GM12864 (cell line): ENCODE measurements around the gene CDH6.

Experiments
- DNase-seq: peaks from one replicate; pipeline ENCODE4 v3.0.0-alpha.2; 2011; ENCODE audit warnings: low read depth
- H3K4me3 ChIP-seq: 2 replicates; pipeline ENCODE4 v1.5.1; 2011; ENCODE audit warnings: mild to moderate bottlenecking, low read depth, low read length, control low read depth
- TF ChIP-seq, protein P1 (sequence below): IDR thresholded peaks from 2 replicates; pipeline ENCODE4 v1.5.1; 2011; ENCODE audit warnings: low read depth, mild to moderate bottlenecking, moderate library complexity, low read length, control low read depth, inconsistent platforms; ENCODE audit errors: missing control alignments

CDH6 gene

DNA sequence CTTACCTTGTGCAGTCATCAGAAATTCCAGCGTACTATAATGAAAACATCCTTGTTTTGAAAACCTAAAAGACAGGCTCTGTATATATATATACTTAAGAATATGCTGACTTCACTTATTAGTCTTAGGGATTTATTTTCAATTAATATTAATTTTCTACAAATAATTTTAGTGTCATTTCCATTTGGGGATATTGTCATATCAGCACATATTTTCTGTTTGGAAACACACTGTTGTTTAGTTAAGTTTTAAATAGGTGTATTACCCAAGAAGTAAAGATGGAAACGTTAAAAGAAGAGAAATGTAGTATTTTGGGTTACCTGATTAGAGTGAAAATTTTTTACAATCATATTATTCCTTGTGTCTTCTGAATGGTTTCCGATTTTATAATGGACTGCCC is 131.4 kb downstream of the CDH6 start:
- no peak for DNase-seq
- no peak overlapping the region for H3K4me3 ChIP-seq
- TF ChIP-seq, protein P1, sequence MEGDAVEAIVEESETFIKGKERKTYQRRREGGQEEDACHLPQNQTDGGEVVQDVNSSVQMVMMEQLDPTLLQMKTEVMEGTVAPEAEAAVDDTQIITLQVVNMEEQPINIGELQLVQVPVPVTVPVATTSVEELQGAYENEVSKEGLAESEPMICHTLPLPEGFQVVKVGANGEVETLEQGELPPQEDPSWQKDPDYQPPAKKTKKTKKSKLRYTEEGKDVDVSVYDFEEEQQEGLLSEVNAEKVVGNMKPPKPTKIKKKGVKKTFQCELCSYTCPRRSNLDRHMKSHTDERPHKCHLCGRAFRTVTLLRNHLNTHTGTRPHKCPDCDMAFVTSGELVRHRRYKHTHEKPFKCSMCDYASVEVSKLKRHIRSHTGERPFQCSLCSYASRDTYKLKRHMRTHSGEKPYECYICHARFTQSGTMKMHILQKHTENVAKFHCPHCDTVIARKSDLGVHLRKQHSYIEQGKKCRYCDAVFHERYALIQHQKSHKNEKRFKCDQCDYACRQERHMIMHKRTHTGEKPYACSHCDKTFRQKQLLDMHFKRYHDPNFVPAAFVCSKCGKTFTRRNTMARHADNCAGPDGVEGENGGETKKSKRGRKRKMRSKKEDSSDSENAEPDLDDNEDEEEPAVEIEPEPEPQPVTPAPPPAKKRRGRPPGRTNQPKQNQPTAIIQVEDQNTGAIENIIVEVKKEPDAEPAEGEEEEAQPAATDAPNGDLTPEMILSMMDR: no peak

DNA sequence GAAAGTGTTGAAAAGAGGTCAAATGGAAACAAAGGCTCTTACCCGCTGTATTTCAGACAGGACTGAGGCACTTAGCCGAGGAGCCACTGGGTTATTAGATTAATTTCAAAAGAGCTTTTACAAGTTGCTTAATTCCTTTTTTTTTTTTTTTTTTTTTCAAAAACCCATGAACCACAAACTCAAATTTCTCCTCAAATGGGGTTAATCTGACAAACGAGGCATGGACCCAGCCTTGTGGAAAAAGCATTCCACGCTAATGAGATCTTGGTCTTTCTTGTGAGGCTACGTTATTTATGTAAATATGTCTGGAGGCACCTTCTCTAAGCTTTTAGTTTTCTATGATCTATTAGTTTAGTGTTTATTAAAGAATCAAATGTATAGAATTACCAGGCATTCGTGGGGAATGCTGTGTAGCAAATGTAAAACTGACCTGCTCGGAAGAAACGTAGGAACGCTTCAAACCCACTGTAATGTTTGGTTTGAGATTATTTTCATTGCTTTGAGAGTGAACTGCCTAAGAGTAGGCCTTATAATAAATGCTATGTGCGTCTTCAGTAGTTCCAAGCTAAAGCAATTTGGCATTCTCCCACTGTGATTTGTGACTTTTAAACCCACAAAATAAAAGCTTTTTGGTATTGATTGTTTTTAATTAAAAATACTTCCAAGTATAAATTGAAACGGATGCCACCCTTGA is 134.7 kb downstream of the CDH6 start:
- no peak for DNase-seq
- no peak overlapping the region for H3K4me3 ChIP-seq
- TF ChIP-seq, protein P1: no peak

DNA sequence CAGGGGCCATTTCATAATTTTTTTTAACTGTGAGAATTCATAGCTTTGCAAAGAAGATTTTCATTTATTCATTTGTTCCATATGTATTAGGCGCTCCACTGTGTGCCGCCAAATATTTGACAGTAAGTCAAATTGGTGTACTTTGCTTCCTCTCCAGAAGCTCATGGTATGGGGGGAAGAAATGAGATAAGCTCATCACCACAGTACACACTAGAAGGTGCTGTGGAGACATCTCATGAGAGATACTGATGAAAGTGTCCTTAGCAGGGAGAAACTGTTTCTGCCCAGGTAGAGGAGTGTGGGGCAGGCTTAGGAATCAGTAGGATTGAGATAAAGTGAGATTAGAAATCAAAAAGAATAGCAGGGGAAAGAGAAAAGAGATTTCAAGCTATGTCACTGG is 136.2 kb downstream of the CDH6 start:
- H3K4me3 ChIP-seq: no peak overlapping the region
- no peak for DNase-seq

DNA sequence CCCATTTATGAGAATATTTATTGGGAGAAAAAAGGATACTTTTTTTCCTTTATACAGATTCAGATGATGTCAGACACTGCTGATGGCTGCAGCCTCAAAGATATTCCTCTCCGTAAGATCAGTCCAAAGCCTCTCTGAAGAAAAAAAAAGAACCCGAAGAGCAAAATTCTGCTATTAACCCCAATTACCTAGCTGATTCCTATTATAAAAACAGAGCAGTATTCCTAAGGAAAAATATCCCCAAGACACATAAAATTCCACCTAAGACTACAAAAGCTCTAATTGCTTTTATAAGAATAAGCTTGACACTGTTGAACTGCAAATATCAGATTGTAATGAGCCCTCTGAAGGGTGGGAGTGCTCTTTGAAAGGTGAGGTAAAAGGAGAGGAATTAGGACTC is 138.7 kb downstream of the CDH6 start:
- TF ChIP-seq, protein P1: no peak
- no peak for DNase-seq
- no peak overlapping the region for H3K4me3 ChIP-seq

More for the DNA sequence above, 136.2 kb downstream of the CDH6 start:
- TF ChIP-seq, protein P1: no peak

DNA sequence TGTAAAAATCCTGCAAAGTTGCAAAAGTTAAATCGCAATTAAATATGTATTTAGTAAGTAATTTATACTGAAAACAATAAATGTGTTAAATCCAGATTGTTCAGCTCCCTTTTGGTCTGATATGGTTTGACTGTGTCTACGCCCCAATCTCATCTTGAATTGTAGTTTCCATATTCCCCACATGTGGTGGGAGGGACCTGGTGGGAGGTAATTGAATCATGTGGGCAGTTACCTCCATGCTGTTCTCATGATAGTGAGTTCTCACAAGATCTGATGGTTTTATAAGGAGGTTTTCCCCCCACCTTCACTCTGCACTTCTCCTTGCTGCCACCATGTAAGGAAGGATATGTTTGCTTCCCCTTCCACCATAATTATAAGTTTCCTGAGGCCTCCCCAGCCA is 140.0 kb downstream of the CDH6 start:
- TF ChIP-seq, protein P1: no peak
- DNase-seq: no peak
- no peak overlapping the region for H3K4me3 ChIP-seq

DNA sequence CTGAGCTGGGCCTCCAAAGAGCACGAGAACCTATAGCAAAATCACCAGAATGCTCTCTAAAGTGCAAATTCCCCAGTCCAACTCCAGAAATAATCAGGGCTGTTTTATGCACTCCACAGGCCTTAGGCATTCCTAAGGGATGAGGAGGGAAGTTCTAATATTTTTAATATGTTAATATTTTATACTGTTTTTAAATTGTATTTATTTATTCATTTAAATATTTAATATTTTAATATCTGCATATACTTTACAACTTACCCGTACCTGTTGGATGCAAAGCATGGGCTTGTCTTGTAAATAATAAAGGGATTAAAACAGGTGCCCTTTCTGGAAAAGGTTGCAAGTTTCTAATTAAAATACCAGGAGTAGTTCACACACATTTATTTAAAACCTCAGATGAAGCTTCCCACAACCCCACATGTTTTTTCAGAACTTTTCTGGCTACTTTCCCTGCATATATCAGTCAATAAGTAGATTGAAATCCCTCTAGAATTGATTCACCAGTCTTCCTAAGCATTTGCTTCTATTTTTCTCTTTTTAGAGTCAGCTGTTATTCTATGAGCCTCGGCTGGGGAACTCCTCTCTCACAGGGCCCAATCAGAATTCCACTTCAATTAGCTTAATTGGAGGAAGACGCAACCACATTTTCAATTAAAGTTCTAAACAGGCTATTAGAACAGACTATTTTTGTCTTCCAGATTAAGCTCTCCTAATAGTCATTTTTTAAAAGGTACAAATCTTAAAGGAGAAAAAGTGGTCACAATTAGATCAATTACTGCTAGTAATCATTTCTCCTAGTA is 140.8 kb downstream of the CDH6 start:
- H3K4me3 ChIP-seq: no peak overlapping the region
- TF ChIP-seq, protein P1: no peak
- DNase-seq: no peak
